ENCODE data around the gene BEAN1. TPM values are rescaled to one million over a fixed set of nuclear protein-coding genes. Genes with fewer than 3 reads are reported as not detected.
"Not testable (repeated sequence)": the region's sequence is repeated elsewhere in the genome, so short reads cannot be mapped to it uniquely, and the experiment has no call there.

The BEAN1 gene
- polyA plus RNA-seq, 1 of the 3 experiments (the other 2 are of a cell fraction), result 0.07 TPM

- H4K20me1 ChIP-seq (ENCODE audit: insufficient read depth), result no peaks in the 10 kb centered on the region
- H3K36me3 ChIP-seq (replicated peaks in 1 of 2; ENCODE audit: control insufficient read depth in 1 of 2, insufficient read depth in 2 of 2, low read length in 1 of 2), result no peaks in the 10 kb centered on the region
- H3K4me2 ChIP-seq, result no peak overlapping the region
- POLR2A ChIA-PET, result no interaction called here
- no peaks in the 10 kb centered on the region for H3F3A ChIP-seq (replicated peaks; ENCODE audit: insufficient read depth)
- no peaks in the 10 kb centered on the region for H3K79me2 ChIP-seq (ENCODE audit: insufficient read depth)
- 36% methylated on average over 2 of the region's 3 CpGs for WGBS (ENCODE audit: low lambda C conversion rate)
- no peaks in the 10 kb centered on the region for H3K9me2 ChIP-seq
- H3K27ac ChIP-seq (ENCODE audit: low read depth in 2 of 2, low read length in 1 of 2), result no peak overlapping the region
- CTCF ChIA-PET, result interaction anchor here (0.8 to 2.6 kb wide), 5 partner anchors 45 to 422 kb away, joined by 3 to 7 read pairs (median 4); no protein-coding TSS in a partner anchor
- DNase-seq, result no peak
- no peaks in the 10 kb centered on the region for H3K9me3 ChIP-seq
- H3K9ac ChIP-seq, result no peak overlapping the region
- TF ChIP-seq TAF1 (IDR thresholded peaks at IDR 0.05; ENCODE audit: borderline replicate concordance, low read depth, low read length), result no peak
- no peak for TF ChIP-seq JUND (IDR thresholded peaks at IDR 0.05)
- no peak for TF ChIP-seq FOXM1 (IDR thresholded peaks at IDR 0.05; ENCODE audit: low read depth)
- no peak for TF ChIP-seq TCF12 (IDR thresholded peaks at IDR 0.05)
- no peak for TF ChIP-seq SMC3 (IDR thresholded peaks at IDR 0.05; ENCODE audit: low read depth, low read length)
- no peak for TF ChIP-seq NFIC (IDR thresholded peaks at IDR 0.05; ENCODE audit: borderline replicate concordance)
- no peak for TF ChIP-seq USF2 (IDR thresholded peaks at IDR 0.05; ENCODE audit: borderline replicate concordance, low read depth, low read length)
- no peak for TF ChIP-seq RCOR1 (IDR thresholded peaks at IDR 0.05; ENCODE audit: low read length)
- TF ChIP-seq REST (IDR thresholded peaks at IDR 0.05; ENCODE audit: low read depth, low read length), result no peak
- no peak for TF ChIP-seq CTCF (IDR thresholded peaks at IDR 0.05)
- TF ChIP-seq RXRA (IDR thresholded peaks at IDR 0.05; ENCODE audit: borderline replicate concordance, low read depth), result no peak
- TF ChIP-seq EP300 (IDR thresholded peaks at IDR 0.05; ENCODE audit: borderline replicate concordance in 1 of 2, low read depth in 1 of 2, low read length in 1 of 2), result no peak
- no peak for TF ChIP-seq PBX3 (IDR thresholded peaks at IDR 0.05)
- no peak for TF ChIP-seq POLR2AphosphoS5 (IDR thresholded peaks at IDR 0.05; ENCODE audit: low read depth, low read length)
- TF ChIP-seq GATA2 (CRISPR knock-in tag; IDR thresholded peaks at IDR 0.05), result no peak
- no peak for TF ChIP-seq IRF3 (IDR thresholded peaks at IDR 0.05; ENCODE audit: low read depth, low read length)
- TF ChIP-seq MXI1 (IDR thresholded peaks at IDR 0.05; ENCODE audit: low read depth, low read length), result no peak
- no peak for TF ChIP-seq SIN3A (IDR thresholded peaks at IDR 0.05; ENCODE audit: borderline replicate concordance, low read depth, low read length)
- TF ChIP-seq ELF1 (IDR thresholded peaks at IDR 0.05), result no peak
- TF ChIP-seq MEF2A (IDR thresholded peaks at IDR 0.05; ENCODE audit: borderline replicate concordance, low read depth), result no peak
- H3K4me3 ChIP-seq (ENCODE audit: low read depth in 2 of 2, low read length in 1 of 2), result no peak overlapping the region
- no peaks in the 10 kb centered on the region for H3K4me1 ChIP-seq (ENCODE audit: control insufficient read depth in 1 of 2, insufficient read depth in 2 of 2, low read depth in 1 of 2, low read length in 1 of 2)
- H3K27me3 ChIP-seq (ENCODE audit: insufficient read depth), result no peaks in the 10 kb centered on the region
- H2AFZ ChIP-seq (ENCODE audit: low read depth), result no peak overlapping the region
Observed at GRCh38 chr16:66451548-66451947, 24.5 kb downstream of the BEAN1 start.

GRCh38 chr16:66453230-66453629, 26.1 kb downstream of the BEAN1 start:
- H4K20me1 ChIP-seq (ENCODE audit: insufficient read depth); H3K9me2 ChIP-seq; H3F3A ChIP-seq (replicated peaks; ENCODE audit: insufficient read depth); DNase-seq; H3K4me3 ChIP-seq (ENCODE audit: low read depth in 2 of 2, low read length in 1 of 2); H3K9me3 ChIP-seq; H3K36me3 ChIP-seq (replicated peaks in 1 of 2; ENCODE audit: control insufficient read depth in 1 of 2, insufficient read depth in 2 of 2, low read length in 1 of 2); H3K79me2 ChIP-seq (ENCODE audit: insufficient read depth); H3K4me2 ChIP-seq; H3K9ac ChIP-seq; H3K27me3 ChIP-seq (ENCODE audit: insufficient read depth); H3K27ac ChIP-seq (ENCODE audit: low read depth in 2 of 2, low read length in 1 of 2); POLR2A ChIA-PET; H2AFZ ChIP-seq (ENCODE audit: low read depth); H3K4me1 ChIP-seq (ENCODE audit: control insufficient read depth in 1 of 2, insufficient read depth in 2 of 2, low read depth in 1 of 2, low read length in 1 of 2): not testable (repeated sequence)
- 80% methylated on average over 1 of the region's 1 CpG for WGBS (ENCODE audit: low lambda C conversion rate)
- CTCF ChIA-PET, result interaction anchor here (1.1 to 2.6 kb wide), 2 partner anchors 46 to 96 kb away, joined by 4 to 7 read pairs; no protein-coding TSS in a partner anchor

All from SK-N-SH (cell line).